Vein endothelial cell (primary cell): Measurements from ENCODE around the gene RNF14. TPM values are rescaled to one million over a fixed set of nuclear protein-coding genes. Genes with fewer than 3 reads are reported as not detected.

Source experiments
- total RNA-seq: library from RNA; depleted of rRNA; stranded (reverse); fragments of >200 nt; gene quantifications from 2 replicates; pipeline ENCODE4 v1.2.3, GENCODE V29; 2012

RNF14 gene
- 72.8 and 85.5 TPM in 2 replicates for total RNA-seq

GRCh38 chr5:141968914-141969608 is at the start of gene RNF14:
TSS of gene RNF14 (plus strand) at chr5:141969105. CDS start at chr5:141973589, 4,484 bp downstream.

GRCh38 chr5:141923448-141924313 is 45.2 kb upstream of the RNF14 start, which contains the start of gene DELE1:
TSS of gene DELE1 (plus strand) at chr5:141923871. CDS start at chr5:141923942, 71 bp downstream.

GRCh38 chr5:141958113-141958512 is 10.8 kb upstream of the RNF14 start, which contains the start of gene PCDH12:
TSS of gene PCDH12 (minus strand) at chr5:141958202. CDS start at chr5:141957851, 351 bp downstream.

GRCh38 chr5:142012792-142013388 is 44.0 kb downstream of the RNF14 start, which contains the start of gene GNPDA1:
TSS of gene GNPDA1 (minus strand) at chr5:142013027. CDS start at chr5:142012035, 992 bp downstream.

Other genes with a start within 250 kb of the RNF14 start
- 211 and 312 TPM in 2 replicates for gene PCDH1, start 90.7 kb upstream of the RNF14 start, total RNA-seq
- gene DELE1, start 45.2 kb upstream of the RNF14 start, total RNA-seq, result 75.1 and 81.5 TPM in 2 replicates
- 32.7 and 55.6 TPM in 2 replicates for gene PCDH12, start 10.9 kb upstream of the RNF14 start, total RNA-seq
- gene GNPDA1, start 43.9 kb downstream of the RNF14 start, total RNA-seq, result 51.3 and 66.1 TPM in 2 replicates
- 56.1 and 88.5 TPM in 2 replicates for gene NDFIP1, start 139.7 kb downstream of the RNF14 start, total RNA-seq